OCI-LY7 (cell line): Measurements from ENCODE around the gene KCNQ1. TPM values are rescaled to one million over a fixed set of nuclear protein-coding genes. Genes with fewer than 3 reads are reported as not detected.

Experiments used
- BruUV-seq: library from RNA; stranded (reverse); fragments of 400-500 nt; replicated peaks from 2 replicates; lab custom pipeline; 2021; lab: Mats Ljungman, UMichigan
- CTCF ChIA-PET: fragments of 300-600 bp; sonication (Branson Sonifier 250); formaldehyde crosslinking; loops from one replicate; lab custom pipeline; 2022; ENCODE audit warnings: antibody characterized with exemption; ENCODE audit not compliant: unreplicated experiment; lab: Charles Lee
- POLR2A ChIA-PET: fragments of 300-600 bp; sonication (Branson Sonifier 250); formaldehyde crosslinking; loops from one replicate; lab custom pipeline; 2022; ENCODE audit warnings: antibody characterized with exemption; lab: Charles Lee
- DNase-seq: peaks from one replicate; pipeline ENCODE4 v3.0.0-alpha.2; 2015; ENCODE audit warnings: low spot score
- H2AFZ ChIP-seq: fragments of 200-600 bp; sonication (generic), shearing (Covaris generic); 2 replicates; pipeline ENCODE4 v1.6.1; 2014; ENCODE audit warnings: mild to moderate bottlenecking, antibody characterized with exemption, low read length, moderate library complexity
- H3K27ac ChIP-seq: fragments of 200-600 bp; sonication (generic); 2 replicates; pipeline ENCODE4 v1.5.1; 2014; ENCODE audit warnings: mixed run types, low read depth, mild to moderate bottlenecking, moderate library complexity, low read length, inconsistent platforms; ENCODE audit not compliant: poor library complexity, severe bottlenecking
- H3K36me3 ChIP-seq: fragments of 200-600 bp; sonication (generic); 2 replicates; pipeline ENCODE4 v1.6.1; 2014; ENCODE audit warnings: mild to moderate bottlenecking, antibody characterized with exemption, low read length, moderate library complexity, mixed read lengths; ENCODE audit not compliant: insufficient read depth
- H3K4me1 ChIP-seq: fragments of 200-600 bp; sonication (generic); 2 replicates; pipeline ENCODE4 v1.5.1; 2014; ENCODE audit warnings: mild to moderate bottlenecking, low read length; ENCODE audit not compliant: insufficient read depth, poor library complexity, severe bottlenecking
- H3K4me2 ChIP-seq: fragments of 200-600 bp; sonication (generic); 2 replicates; pipeline ENCODE4 v1.6.1; 2014; ENCODE audit warnings: mild to moderate bottlenecking, low read length
- H3K4me3 ChIP-seq: fragments of 200-600 bp; sonication (generic); 2 replicates; pipeline ENCODE4 v1.5.1; 2014; ENCODE audit warnings: mild to moderate bottlenecking, low read depth, low read length; ENCODE audit not compliant: poor library complexity, severe bottlenecking
- H3K79me2 ChIP-seq: fragments of 200-600 bp; sonication (generic); 2 replicates; pipeline ENCODE4 v1.6.1; 2016; ENCODE audit warnings: low read depth, mild to moderate bottlenecking, low read length, moderate library complexity, mixed read lengths; ENCODE audit not compliant: insufficient read depth
- H3K9me2 ChIP-seq: fragments of 200-600 bp; sonication (generic); 2 replicates; pipeline ENCODE4 v1.6.1; 2016; ENCODE audit warnings: mild to moderate bottlenecking, low read length, mixed read lengths; ENCODE audit not compliant: insufficient read depth
- H3K9me3 ChIP-seq: fragments of 200-600 bp; sonication (generic); 2 replicates; pipeline ENCODE4 v1.6.1; 2014; ENCODE audit warnings: mild to moderate bottlenecking, mixed run types, low read length, mixed read lengths
- H4K20me1 ChIP-seq: fragments of 200-600 bp; sonication (generic); 2 replicates; pipeline ENCODE4 v1.6.1; 2014; ENCODE audit warnings: mild to moderate bottlenecking, antibody characterized with exemption, low read length, moderate library complexity, mixed read lengths; ENCODE audit not compliant: insufficient read depth
- CTCF ChIP-seq: fragments of 200-600 bp; sonication (generic); conservative IDR thresholded peaks from 2 replicates; pipeline ENCODE4 v1.5.1; 2014; ENCODE audit warnings: mild to moderate bottlenecking, antibody characterized with exemption, low read length, moderate library complexity, mixed read lengths
- EZH2phosphoT487 ChIP-seq: fragments of 200-600 bp; sonication (generic); IDR thresholded peaks from 2 replicates; pipeline ENCODE4 v1.6.1; 2018; ENCODE audit warnings: low read depth, borderline replicate concordance, mild to moderate bottlenecking, mixed run types, antibody characterized with exemption, low read length, moderate library complexity, mixed read lengths
- intact Hi-C: fragments of 100-400 bp; cut with micrococcal nuclease; formaldehyde crosslinking; loops from one replicate; pipeline ENCODE4 v1.10.0; 2022; ENCODE audit not compliant: unreplicated experiment
- total RNA-seq, 2 experiments: library from RNA; depleted of rRNA in 1 of 2; stranded (reverse); fragments of >200 nt in 1 of 2; shearing (Covaris generic) in 1 of 2; gene quantifications; 2 replicates each; pipeline ENCODE4 v1.2.3, GENCODE V29; 2014 to 2022

KCNQ1 gene
- total RNA-seq, 2 experiments from 2014 or later, result 0.22 to 1.3 TPM

DNA sequence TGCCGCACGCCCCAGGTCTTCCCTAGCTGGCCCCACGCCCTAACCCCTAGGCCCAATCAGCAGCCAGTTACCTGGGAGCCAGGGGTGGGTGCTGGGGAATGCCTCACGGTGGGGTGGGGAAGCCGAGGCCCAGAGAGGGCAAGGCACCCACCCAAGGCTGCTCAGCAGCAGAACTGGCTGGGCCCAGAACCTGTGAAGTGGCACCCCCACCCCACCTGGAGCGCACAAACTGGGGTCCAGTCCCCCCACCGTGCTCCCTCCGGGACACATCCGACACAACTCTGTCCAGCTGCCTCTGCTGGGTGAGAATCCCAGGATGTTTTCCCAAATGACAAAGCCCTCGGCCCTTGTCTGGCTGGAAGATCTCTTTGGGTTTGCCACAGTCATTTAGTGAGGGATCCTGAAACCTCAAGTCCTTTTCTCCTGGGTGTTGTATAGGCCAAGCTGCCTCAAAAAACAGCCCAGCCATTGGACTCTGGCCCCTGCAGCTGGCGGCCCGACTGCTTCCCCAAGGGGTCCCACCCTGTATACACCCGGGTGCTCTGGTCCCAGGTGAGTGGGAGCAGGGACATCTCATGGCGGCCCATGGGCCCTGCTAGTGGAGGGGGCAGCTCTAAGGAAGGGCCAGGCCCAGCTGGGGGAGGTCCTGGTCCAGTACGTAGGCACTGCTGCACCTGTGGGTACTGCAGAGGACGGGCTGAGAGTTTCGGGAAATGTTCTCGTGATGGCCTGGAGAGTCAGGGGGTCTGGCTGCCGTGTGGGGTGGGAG, 23.4 kb upstream of the KCNQ1 start:
- intact Hi-C loops, result no loop called here
- BruUV-seq, result no TSS peak
- H3K9me3 ChIP-seq, result no peaks in the 10 kb centered on the region
- no peaks in the 10 kb centered on the region for H3K9me2 ChIP-seq
- H3K36me3 ChIP-seq, result no peaks in the 10 kb centered on the region
- POLR2A ChIA-PET, result no interaction called here
- no peak for TF ChIP-seq EZH2phosphoT487
- CTCF ChIA-PET, result interaction anchor here (0.6 to 4.7 kb wide), 5 partner anchors 59 to 846 kb away, joined by 3 to 44 read pairs (median 5); a partner anchor contains a TSS
- H3K4me3 ChIP-seq, result no peak overlapping the region
- no peak overlapping the region for H3K27ac ChIP-seq
- H3K4me1 ChIP-seq, result no peaks in the 10 kb centered on the region
- no peak for DNase-seq
- no peak overlapping the region for H2AFZ ChIP-seq
- H3K79me2 ChIP-seq, result no peaks in the 10 kb centered on the region
- H4K20me1 ChIP-seq, result no peaks in the 10 kb centered on the region
- H3K4me2 ChIP-seq, result no peak overlapping the region

DNA sequence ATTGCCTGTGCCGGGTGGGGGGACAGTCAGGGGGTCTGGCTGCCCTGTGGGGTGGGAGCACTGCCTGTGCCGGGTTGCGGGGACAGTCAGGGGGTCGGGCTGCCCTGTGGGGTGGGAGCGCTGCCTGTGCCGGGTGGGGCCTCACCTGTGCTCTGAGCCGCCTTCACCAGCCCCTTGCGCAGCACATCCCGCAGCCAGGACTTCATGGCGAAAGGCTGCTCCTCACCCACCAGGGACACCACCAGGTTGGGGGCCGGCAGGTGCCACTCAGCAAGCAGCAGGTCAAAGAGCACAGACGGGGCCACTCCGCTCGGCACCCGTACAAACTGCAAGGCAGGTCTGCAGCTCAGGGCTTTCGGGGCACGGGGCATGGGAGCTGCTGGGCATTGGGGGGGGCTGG, 22.8 kb upstream of the KCNQ1 start:
- no peaks in the 10 kb centered on the region for H3K4me1 ChIP-seq
- H3K27ac ChIP-seq, result no peak overlapping the region
- H3K79me2 ChIP-seq, result no peaks in the 10 kb centered on the region
- DNase-seq, result no peak
- no peak for TF ChIP-seq CTCF
- no peak for TF ChIP-seq EZH2phosphoT487
- no peaks in the 10 kb centered on the region for H3K36me3 ChIP-seq
- intact Hi-C loops, result no loop called here
- H3K9me3 ChIP-seq, result no peaks in the 10 kb centered on the region
- POLR2A ChIA-PET, result no interaction called here
- no peaks in the 10 kb centered on the region for H4K20me1 ChIP-seq
- BruUV-seq, result no TSS peak
- H3K4me2 ChIP-seq, result no peak overlapping the region
- CTCF ChIA-PET, result interaction anchor here (0.6 kb wide), 1 partner anchor 847 kb away, joined by 4 read pairs; no protein-coding TSS in a partner anchor
- H2AFZ ChIP-seq, result no peak overlapping the region
- no peaks in the 10 kb centered on the region for H3K9me2 ChIP-seq
- no peak overlapping the region for H3K4me3 ChIP-seq

GRCh38 chr11:2422461-2423156, 22.2 kb upstream of the KCNQ1 start:
- ChIA-PET POLR2A (interaction anchor here (1.0 kb wide), 1 partner anchor 120 kb away, joined by 3 read pairs; no protein-coding TSS in a partner anchor), CTCF (interaction anchor here (0.6 kb wide), 1 partner anchor 225 kb away, joined by 3 read pairs; no protein-coding TSS in a partner anchor)
- TF ChIP-seq CTCF (no peak), EZH2phosphoT487 (no peak)
- no peak overlapping the region for H3K4me2 ChIP-seq
- no peaks in the 10 kb centered on the region for H3K4me1 ChIP-seq
- no peak overlapping the region for H3K4me3 ChIP-seq
- no peak for DNase-seq
- intact Hi-C loops, result no loop called here
- no peaks in the 10 kb centered on the region for H3K9me2 ChIP-seq
- no peak overlapping the region for H2AFZ ChIP-seq
- no peaks in the 10 kb centered on the region for H3K79me2 ChIP-seq
- no peak overlapping the region for H3K27ac ChIP-seq
- H3K36me3 ChIP-seq, result no peaks in the 10 kb centered on the region
- no TSS peak for BruUV-seq
- no peaks in the 10 kb centered on the region for H4K20me1 ChIP-seq
- H3K9me3 ChIP-seq, result no peaks in the 10 kb centered on the region
